Prostate gland (tissue), 2 donors: Measurements from ENCODE around the gene MARCHF6. TPM values are rescaled to one million over a fixed set of nuclear protein-coding genes. Genes with fewer than 3 reads are reported as not detected.
"Not testable (repeated sequence)": the region's sequence is repeated elsewhere in the genome, so short reads cannot be mapped to it uniquely, and the experiment has no call there.

ENCODE experiments used
- DNase-seq: peaks from one replicate; pipeline ENCODE4 v3.0.0-alpha.2; 2019; ENCODE audit warnings: low spot score
- H3K27ac ChIP-seq, 2 donors: fragments of 200-600 bp; sonication (generic); 2 replicates each; pipeline ENCODE4 v1.5.1; 2017 to 2019
- H3K27me3 ChIP-seq: fragments of 200-600 bp; sonication (generic); replicated peaks from 2 replicates; pipeline ENCODE4 v1.5.1; 2019; ENCODE audit not compliant: insufficient read depth
- H3K36me3 ChIP-seq, 2 donors: fragments of 200-600 bp; sonication (generic); 1 replicate in 1 of 2; 2 replicates in 1 of 2; pipeline versions ENCODE4 v1.5.1 to v1.8.1; 2017 to 2019
- H3K4me1 ChIP-seq: fragments of 200-600 bp; sonication (generic); replicated peaks from 2 replicates; pipeline ENCODE4 v1.5.1; 2019
- H3K4me3 ChIP-seq, 2 donors: fragments of 200-600 bp; sonication (generic); 2 replicates each; pipeline ENCODE4 v1.5.1; 2017 to 2019
- H3K9me3 ChIP-seq: fragments of 200-600 bp; sonication (generic); 2 replicates; pipeline ENCODE4 v1.5.1; 2017
- CTCF ChIP-seq, 4 experiments: fragments of 200-600 bp in 2 of 4; fragments of 450-650 bp in 2 of 4; sonication (generic) in 2 of 4; IDR thresholded peaks; 1 replicate in 3 of 4; 2 replicates in 1 of 4; pipeline ENCODE4 v1.5.1; 2016 to 2019; ENCODE audit warnings: antibody characterized with exemption in 4 of 4, mild to moderate bottlenecking in 2 of 4, moderate library complexity in 2 of 4
- POLR2A ChIP-seq: fragments of 450-650 bp; IDR thresholded peaks from one replicate; pipeline ENCODE4 v1.6.1; 2016; ENCODE audit warnings: antibody characterized with exemption, mild to moderate bottlenecking
- POLR2AphosphoS5 ChIP-seq: sonication (generic); formaldehyde crosslinking; IDR thresholded peaks from one replicate; pipeline ENCODE4 v1.6.1; 2017; ENCODE audit warnings: antibody characterized with exemption
- WGBS: methylation state at CpG from one replicate; pipeline ENCODE4 v1.1.5; 2018; 5-methylcytosine and 5-hydroxymethylcytosine counted together
- intact Hi-C: fragments of 100-400 bp; cut with DNase I; formaldehyde crosslinking; loops from one replicate; pipeline ENCODE4 v1.14.2; 2022
- total RNA-seq, 2 donors: library from RNA; depleted of rRNA; stranded (reverse); fragments of >200 nt; gene quantifications; one replicate each; pipeline ENCODE4 v1.1.0, GENCODE V29; 2016

The MARCHF6 gene
- total RNA-seq, 2 donors from 2014 or later: 65.3 to 86.5 TPM

DNA sequence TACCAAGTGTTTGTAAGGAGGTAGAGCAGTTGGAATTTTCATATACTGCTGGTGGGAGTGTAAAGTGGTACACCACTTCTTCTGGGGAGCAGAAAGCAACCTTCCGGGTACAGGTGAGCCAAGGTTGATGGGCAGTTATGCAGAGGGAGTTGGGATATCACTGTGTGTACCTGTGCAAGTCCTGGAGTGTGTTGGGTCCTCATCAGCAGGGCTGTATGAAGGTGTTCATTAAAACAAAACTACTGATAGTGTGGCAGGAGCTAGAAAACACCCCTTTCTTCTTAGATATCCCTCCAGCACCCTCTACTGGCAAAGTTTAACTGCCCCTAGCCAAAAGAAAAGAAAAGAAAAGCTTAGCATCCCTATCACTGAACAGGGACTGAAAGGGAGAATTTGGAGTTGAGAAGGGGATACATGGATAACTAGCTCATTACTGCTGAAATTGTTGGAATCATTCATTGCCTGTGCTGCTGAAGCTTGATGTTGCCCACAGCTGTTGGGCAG is 10.7 kb downstream of the MARCHF6 start:
- Histone ChIP-seq H3K9me3 (no peaks in the 10 kb centered on the region), H3K4me3 (no peak overlapping the region), H3K27ac (no peak overlapping the region), H3K36me3 (no peaks in the 10 kb centered on the region), H3K4me1 (no peaks in the 10 kb centered on the region), H3K27me3 (no peaks in the 10 kb centered on the region)
- intact Hi-C loops: no loop called here
- peak in 1 of 4 experiments; percentile 14 for TF ChIP-seq CTCF (IDR thresholded peaks at IDR 0.05)
- no peak for TF ChIP-seq POLR2A
- TF ChIP-seq POLR2AphosphoS5: no peak
- no peak for DNase-seq
- WGBS: 90% methylated on average over 1 of the region's 1 CpG

DNA sequence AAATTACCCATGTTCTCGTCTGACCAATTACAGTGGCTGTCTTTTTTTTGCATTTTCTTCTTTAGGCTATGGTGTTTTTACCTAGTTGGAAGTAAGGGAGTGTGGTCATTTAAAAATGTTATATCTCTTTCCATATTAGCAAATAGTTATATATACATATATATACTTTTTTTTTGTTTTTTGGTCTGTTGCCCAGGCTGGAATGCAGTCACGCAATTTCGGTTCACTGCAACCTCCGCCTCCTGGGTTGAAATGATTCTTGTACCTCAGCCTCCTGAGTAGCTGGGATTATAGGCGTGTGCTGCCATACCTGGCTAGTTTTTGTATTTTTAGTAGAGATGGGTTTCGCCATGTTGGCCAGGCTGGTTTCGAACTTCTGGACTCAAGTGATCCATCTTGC is 12.3 kb downstream of the MARCHF6 start:
- H3K27me3 ChIP-seq: no peaks in the 10 kb centered on the region
- H3K4me3 ChIP-seq: no peak overlapping the region
- H3K36me3 ChIP-seq: no peaks in the 10 kb centered on the region
- H3K4me1 ChIP-seq: no peaks in the 10 kb centered on the region
- TF ChIP-seq POLR2AphosphoS5 (no peak), POLR2A (no peak), CTCF (IDR thresholded peaks at IDR 0.05) (no peak)
- intact Hi-C loops: no loop called here
- 84% methylated on average over 7 of the region's 7 CpGs for WGBS
- no peak for DNase-seq
- no peaks in the 10 kb centered on the region for H3K9me3 ChIP-seq
- H3K27ac ChIP-seq: no peak overlapping the region

DNA sequence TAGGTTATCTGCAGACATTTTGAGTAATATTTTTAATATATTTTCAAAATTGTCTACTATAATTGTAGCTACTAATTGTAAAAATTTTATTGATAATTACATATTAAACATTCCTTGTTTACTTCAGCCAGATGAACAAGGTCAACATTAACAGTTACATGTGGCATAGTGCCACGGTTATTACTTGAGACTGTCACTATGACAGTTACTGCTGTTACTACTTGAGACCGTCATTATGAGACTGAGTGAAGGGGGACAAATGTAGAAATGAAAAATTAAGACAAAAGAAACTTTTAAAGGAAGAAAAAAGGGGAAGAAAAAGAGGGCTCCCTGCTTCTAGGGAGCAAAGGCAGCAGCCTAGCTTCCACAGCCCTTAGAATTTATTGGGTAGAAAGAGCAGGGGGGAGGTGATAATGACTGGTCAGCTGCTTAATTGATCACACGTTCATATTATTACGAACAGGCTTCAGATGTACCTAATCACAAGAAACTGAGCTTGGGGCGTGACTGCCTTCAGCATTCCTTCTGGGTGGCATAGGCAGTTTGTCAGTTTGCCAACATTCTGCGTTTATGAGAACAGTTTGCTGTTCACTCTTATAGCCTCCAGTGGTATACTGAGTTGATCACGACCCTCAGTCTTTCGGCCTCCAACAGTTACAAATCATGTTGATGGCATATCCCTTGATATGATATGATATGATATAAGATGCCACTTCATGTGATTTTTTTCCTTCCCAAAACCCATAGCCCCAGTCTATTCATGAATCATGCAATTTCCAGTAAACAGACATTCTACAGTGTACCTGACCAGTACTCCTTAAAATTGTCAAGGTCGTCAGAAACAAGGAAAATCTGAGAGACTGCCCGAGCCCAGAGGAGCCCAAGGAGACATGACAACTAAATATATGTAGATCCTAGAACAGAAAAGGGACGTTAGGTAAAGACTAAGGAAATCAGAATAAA is 13.1 kb downstream of the MARCHF6 start:
- 17% methylated on average over 11 of the region's 11 CpGs for WGBS
- H3K4me3 ChIP-seq: no peak overlapping the region
- intact Hi-C loops: no loop called here
- H3K27ac ChIP-seq: peak overlapping the region; percentile 21
- no peaks in the 10 kb centered on the region for H3K27me3 ChIP-seq
- TF ChIP-seq CTCF (IDR thresholded peaks at IDR 0.05) (no peak), POLR2AphosphoS5 (peak; percentile 37)
- peak; percentile 67 for DNase-seq
- H3K36me3 ChIP-seq: no peaks in the 10 kb centered on the region
- no peaks in the 10 kb centered on the region for H3K9me3 ChIP-seq
- H3K4me1 ChIP-seq: no peaks in the 10 kb centered on the region

DNA sequence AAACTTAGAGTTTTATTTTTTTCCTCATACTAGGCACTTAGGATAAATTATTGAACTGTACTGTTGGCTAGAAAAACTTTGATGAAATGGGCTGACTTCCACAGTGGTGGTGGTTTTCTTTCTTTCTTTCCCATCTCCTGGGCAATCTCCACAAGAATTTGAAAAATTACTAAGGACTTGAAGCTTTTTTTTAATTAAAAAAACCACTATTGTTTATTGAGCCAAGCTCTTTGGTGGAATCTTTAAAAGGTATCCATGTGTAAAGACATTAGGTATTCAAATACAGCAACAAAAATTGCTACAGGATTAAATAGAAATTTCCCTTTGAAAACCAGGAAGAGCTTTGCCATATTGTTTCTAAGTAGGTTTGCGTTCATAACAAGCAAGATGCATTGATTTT is 14.1 kb downstream of the MARCHF6 start:
- no peaks in the 10 kb centered on the region for H3K4me1 ChIP-seq
- H3K9me3 ChIP-seq: no peaks in the 10 kb centered on the region
- no peak overlapping the region for H3K27ac ChIP-seq
- WGBS: 86% methylated on average over 1 of the region's 1 CpG
- no peaks in the 10 kb centered on the region for H3K36me3 ChIP-seq
- no peaks in the 10 kb centered on the region for H3K27me3 ChIP-seq
- no peak overlapping the region for H3K4me3 ChIP-seq
- intact Hi-C loops: no loop called here
- no peak for DNase-seq
- no peak for TF ChIP-seq POLR2A
- TF ChIP-seq POLR2AphosphoS5: no peak

DNA sequence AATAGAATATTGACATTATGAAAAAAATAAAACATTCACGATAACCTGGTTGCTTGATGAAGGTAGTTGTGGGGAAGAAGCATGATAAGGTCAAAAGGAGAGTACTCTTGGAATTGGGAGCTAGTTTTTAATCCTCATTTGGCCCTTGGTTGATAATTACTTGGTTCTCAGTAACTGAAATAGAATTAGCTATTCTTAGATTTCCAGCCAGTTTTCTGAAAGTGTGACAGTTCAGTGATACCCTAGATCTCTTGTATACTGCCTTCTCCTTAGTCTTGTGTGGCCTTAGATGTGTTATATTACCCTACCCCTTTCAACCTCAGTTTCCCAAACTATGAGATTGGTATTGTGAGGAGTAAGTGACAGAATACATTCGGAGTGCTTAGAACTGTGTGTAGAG is 17.4 kb downstream of the MARCHF6 start:
- intact Hi-C loops: no loop called here
- TF ChIP-seq POLR2A: no peak
- no peak for TF ChIP-seq POLR2AphosphoS5
- no peak for TF ChIP-seq CTCF (IDR thresholded peaks at IDR 0.05)
- Histone ChIP-seq H3K9me3 (no peaks in the 10 kb centered on the region), H3K4me3 (no peak overlapping the region), H3K36me3 (no peaks in the 10 kb centered on the region), H3K27ac (no peak overlapping the region), H3K4me1 (no peaks in the 10 kb centered on the region), H3K27me3 (no peaks in the 10 kb centered on the region)
- no peak for DNase-seq
- 97% methylated on average over 2 of the region's 2 CpGs for WGBS

DNA sequence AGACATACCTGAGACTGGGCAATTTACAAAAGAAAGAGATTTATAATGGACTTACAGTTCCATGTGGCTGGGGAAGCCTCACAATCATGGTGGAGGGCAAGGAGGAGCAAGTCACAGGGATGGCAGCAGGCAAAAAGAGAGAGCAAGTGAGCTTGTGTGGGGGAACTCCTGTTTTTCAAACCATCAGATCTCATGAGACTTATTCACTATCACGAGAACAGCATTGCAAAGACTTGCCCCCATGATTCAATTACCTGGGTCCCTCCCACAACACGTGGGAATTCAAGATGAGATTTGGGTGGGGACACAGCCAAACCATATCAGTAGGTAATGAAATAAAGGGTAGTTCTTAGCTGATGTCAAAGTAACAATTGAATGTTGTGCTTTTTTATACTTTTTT is 17.9 kb downstream of the MARCHF6 start:
- H3K27me3 ChIP-seq, H3K27ac ChIP-seq, intact Hi-C loops, H3K9me3 ChIP-seq, H3K36me3 ChIP-seq, DNase-seq, H3K4me1 ChIP-seq, H3K4me3 ChIP-seq: not testable (repeated sequence)
- 68% methylated on average over 2 of the region's 2 CpGs for WGBS
